ENCODE measurements around the gene NAA15.

DNA sequence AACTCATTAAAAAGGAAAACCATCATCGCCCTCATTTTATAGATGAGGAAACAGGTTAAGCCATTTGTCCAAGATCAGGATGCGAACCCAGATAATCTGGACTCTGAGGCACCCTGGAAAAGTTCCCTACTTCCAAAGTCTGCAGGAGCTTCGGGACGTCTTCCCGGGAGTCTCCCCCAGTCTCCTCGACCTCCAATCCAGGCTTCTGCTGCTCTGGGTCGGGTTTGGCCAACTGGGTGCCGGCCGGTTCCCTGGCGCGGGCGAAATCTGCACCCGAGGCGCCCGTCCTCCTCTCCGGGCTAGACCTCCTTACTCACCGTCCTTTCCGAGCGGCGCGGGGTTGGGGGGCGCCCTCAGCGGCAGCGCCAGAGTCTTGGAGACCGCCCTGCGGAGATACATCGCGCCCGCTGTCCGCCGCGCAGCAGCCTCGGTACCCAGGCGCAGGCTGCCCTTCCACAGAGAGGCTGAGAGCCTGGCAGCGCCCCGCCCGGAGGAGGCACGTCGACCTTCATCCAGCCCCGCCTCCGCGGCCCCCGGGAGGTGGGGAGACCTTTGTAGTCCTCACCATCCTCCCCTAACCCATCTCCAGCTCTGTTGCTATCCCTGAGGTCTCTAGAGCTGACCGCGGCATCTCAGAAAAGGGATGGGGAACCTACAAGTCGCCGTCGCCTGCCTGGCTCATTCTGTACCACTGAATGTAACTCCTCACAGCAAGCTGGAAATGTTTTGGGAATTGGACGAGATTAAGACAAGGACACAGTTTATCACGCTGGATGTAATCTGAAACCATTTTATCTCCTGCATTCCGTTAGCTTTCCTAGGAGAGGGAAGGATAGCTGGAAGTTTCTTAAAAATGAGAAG lies 21.3 kb upstream of the NAA15 start, which contains the start of gene MGARP:
- TF ChIP-seq POLR2AphosphoS5 (IDR thresholded peaks at IDR 0.05; ENCODE audit: low read depth, low read length) = no peak
- TF ChIP-seq POLR2A (IDR thresholded peaks at IDR 0.05; ENCODE audit: low read depth, low read length) = no peak
